ENCODE measurements around the gene MTG1. TPM values are rescaled to one million over a fixed set of nuclear protein-coding genes. Genes with fewer than 3 reads are reported as not detected.
"Not testable (repeated sequence)": the region's sequence is repeated elsewhere in the genome, so short reads cannot be mapped to it uniquely, and the experiment has no call there.

The MTG1 gene
- total RNA-seq, 2 experiments from 2014 or later, result 46.9 to 52.1 TPM

- ATAC-seq, result no peak
- H3K9me3 Mint-ChIP-seq (ENCODE audit: low read depth), result no peaks in the 10 kb centered on the region
- ChIA-PET POLR2A (no interaction called here), CTCF (interaction anchor here (0.6 kb wide), 1 partner anchor 1265 kb away, joined by 3 read pairs; no protein-coding TSS in a partner anchor)
- no peaks in the 10 kb centered on the region for H3K27me3 Mint-ChIP-seq
- peaks cover 10% of the 10 kb centered on the region for H3K36me3 Mint-ChIP-seq (ENCODE audit: low read depth)
- no peak overlapping the region for H3K27ac Mint-ChIP-seq
- no peak for DNase-seq
- intact Hi-C loops (cut with DNase I, micrococcal nuclease), result loop anchor here (2.0 to 5.0 kb wide), 4 partner anchors 13 to 1053 kb away; partner anchors contain the start of genes ECHS1 (in 1 of the 2), INPP5A (in 1 of the 2), STK32C (in 1 of the 2) and TUBGCP2 (in 1 of the 2)
- H3K4me3 Mint-ChIP-seq, result no peak overlapping the region
- peaks cover 7% of the 10 kb centered on the region for H3K4me1 Mint-ChIP-seq
These were observed 33.9 kb upstream of the MTG1 start for GRCh38 chr10:133359972-133360610.

- no peak overlapping the region for H3K27ac Mint-ChIP-seq
- no peak for ATAC-seq
- POLR2A ChIA-PET, result interaction anchor here (0.9 kb wide), 1 partner anchor 8 kb away, joined by 3 read pairs; no protein-coding TSS in a partner anchor
These were observed 32.7 kb upstream of the MTG1 start for GRCh38 chr10:133361227-133361626.

GRCh38 chr10:133361773-133362441 lies 32.0 kb upstream of the MTG1 start:
- peaks cover 3% of the 10 kb centered on the region for H3K4me1 Mint-ChIP-seq
- no peak overlapping the region for H3K27ac Mint-ChIP-seq
- CTCF ChIA-PET, result interaction anchor here (1.9 kb wide), 1 partner anchor 32 kb away, joined by 9 read pairs; no protein-coding TSS in a partner anchor
- ATAC-seq (no peak), DNase-seq (no peak)
- intact Hi-C loops (cut with DNase I, micrococcal nuclease), result no loop called here
- POLR2A ChIA-PET, result interaction anchor here (0.9 kb wide), 1 partner anchor 9 kb away, joined by 3 read pairs; no protein-coding TSS in a partner anchor
- H3K4me3 Mint-ChIP-seq, result no peak overlapping the region
- no peaks in the 10 kb centered on the region for H3K27me3 Mint-ChIP-seq
- H3K9me3 Mint-ChIP-seq (ENCODE audit: low read depth), result no peaks in the 10 kb centered on the region
- H3K36me3 Mint-ChIP-seq (ENCODE audit: low read depth), result peaks cover 7% of the 10 kb centered on the region

More at GRCh38 chr10:133361227-133361626, 32.7 kb upstream of the MTG1 start:
- CTCF ChIA-PET, result interaction anchor here (1.9 kb wide), 1 partner anchor 32 kb away, joined by 9 read pairs; no protein-coding TSS in a partner anchor
- Mint-ChIP-seq H3K36me3 (ENCODE audit: low read depth) (peaks cover 9% of the 10 kb centered on the region), H3K4me1 (peaks cover 4% of the 10 kb centered on the region), H3K9me3 (ENCODE audit: low read depth) (no peaks in the 10 kb centered on the region), H3K4me3 (no peak overlapping the region), H3K27me3 (no peaks in the 10 kb centered on the region)
- intact Hi-C loops (cut with DNase I, micrococcal nuclease), result no loop called here
- DNase-seq, result no peak

GRCh38 chr10:133362846-133363245 lies 31.1 kb upstream of the MTG1 start:
- intact Hi-C loops (cut with DNase I, micrococcal nuclease), result no loop called here
- H3K36me3 Mint-ChIP-seq (ENCODE audit: low read depth), result peaks cover 8% of the 10 kb centered on the region
- H3K4me3 Mint-ChIP-seq, result no peak overlapping the region
- ChIA-PET CTCF (no interaction called here), POLR2A (no interaction called here)
- H3K9me3 Mint-ChIP-seq (ENCODE audit: low read depth), result no peaks in the 10 kb centered on the region
- DNase-seq (no peak), ATAC-seq (no peak)
- H3K27me3 Mint-ChIP-seq, result no peaks in the 10 kb centered on the region
- no peak overlapping the region for H3K27ac Mint-ChIP-seq
- H3K4me1 Mint-ChIP-seq, result peaks cover 3% of the 10 kb centered on the region

GRCh38 chr10:133364645-133365431 lies 29.1 kb upstream of the MTG1 start:
- CTCF ChIA-PET, result interaction anchor here (1.0 to 1.5 kb wide), 2 partner anchors 35 to 52 kb away, joined by 3 to 4 read pairs; no protein-coding TSS in a partner anchor
- H3K27me3 Mint-ChIP-seq, result no peaks in the 10 kb centered on the region
- H3K9me3 Mint-ChIP-seq (ENCODE audit: low read depth), result no peaks in the 10 kb centered on the region
- H3K4me1 Mint-ChIP-seq, result peaks cover 6% of the 10 kb centered on the region
- H3K4me3 Mint-ChIP-seq, result no peak overlapping the region
- H3K36me3 Mint-ChIP-seq (ENCODE audit: low read depth), result peaks cover 18% of the 10 kb centered on the region
- intact Hi-C loops (cut with DNase I, micrococcal nuclease), result no loop called here
- POLR2A ChIA-PET, result no interaction called here
- DNase-seq (no peak), ATAC-seq (no peak)
- no peak overlapping the region for H3K27ac Mint-ChIP-seq

GRCh38 chr10:133365461-133366129 lies 28.4 kb upstream of the MTG1 start:
- CTCF ChIA-PET, result interaction anchor here (1.0 kb wide), 1 partner anchor 52 kb away, joined by 3 read pairs; no protein-coding TSS in a partner anchor

GRCh38 chr10:133366130-133366478 lies 27.9 kb upstream of the MTG1 start:
- DNase-seq (no peak), ATAC-seq (no peak)
- Mint-ChIP-seq H3K4me3 (no peak overlapping the region), H3K9me3 (ENCODE audit: low read depth) (no peaks in the 10 kb centered on the region), H3K36me3 (ENCODE audit: low read depth) (peaks cover 18% of the 10 kb centered on the region), H3K27ac (no peak overlapping the region), H3K27me3 (no peaks in the 10 kb centered on the region), H3K4me1 (peaks cover 6% of the 10 kb centered on the region)
- ChIA-PET CTCF (no interaction called here), POLR2A (no interaction called here)
- intact Hi-C loops (cut with DNase I, micrococcal nuclease), result no loop called here

More at GRCh38 chr10:133365461-133366129, 28.4 kb upstream of the MTG1 start:
- H3K27me3 Mint-ChIP-seq, result no peaks in the 10 kb centered on the region
- peaks cover 6% of the 10 kb centered on the region for H3K4me1 Mint-ChIP-seq
- DNase-seq, result no peak
- intact Hi-C loops (cut with DNase I, micrococcal nuclease), result no loop called here
- no peak for ATAC-seq
- POLR2A ChIA-PET, result no interaction called here
- no peak overlapping the region for H3K27ac Mint-ChIP-seq
- H3K36me3 Mint-ChIP-seq (ENCODE audit: low read depth), result peaks cover 18% of the 10 kb centered on the region
- no peak overlapping the region for H3K4me3 Mint-ChIP-seq
- H3K9me3 Mint-ChIP-seq (ENCODE audit: low read depth), result no peaks in the 10 kb centered on the region

- intact Hi-C loops (cut with DNase I, micrococcal nuclease), result no loop called here
- DNase-seq, result no peak
- ChIA-PET POLR2A (no interaction called here), CTCF (no interaction called here)
- no peaks in the 10 kb centered on the region for H3K9me3 Mint-ChIP-seq (ENCODE audit: low read depth)
- H3K27me3 Mint-ChIP-seq, result no peaks in the 10 kb centered on the region
- peaks cover 16% of the 10 kb centered on the region for H3K36me3 Mint-ChIP-seq (ENCODE audit: low read depth)
- no peak for ATAC-seq
- H3K27ac Mint-ChIP-seq, result no peak overlapping the region
- peaks cover 4% of the 10 kb centered on the region for H3K4me1 Mint-ChIP-seq
- H3K4me3 Mint-ChIP-seq, result no peak overlapping the region
These were observed 27.2 kb upstream of the MTG1 start for GRCh38 chr10:133366751-133367150.

GRCh38 chr10:133367461-133367860 lies 26.5 kb upstream of the MTG1 start:
- H3K36me3 Mint-ChIP-seq (ENCODE audit: low read depth), result peaks cover 14% of the 10 kb centered on the region
- H3K4me1 Mint-ChIP-seq; H3K27me3 Mint-ChIP-seq; ATAC-seq; DNase-seq; CTCF ChIA-PET; intact Hi-C loops (cut with DNase I, micrococcal nuclease); H3K27ac Mint-ChIP-seq; H3K4me3 Mint-ChIP-seq; H3K9me3 Mint-ChIP-seq (ENCODE audit: low read depth); POLR2A ChIA-PET: not testable (repeated sequence)

GRCh38 chr10:133368153-133368552 lies 25.8 kb upstream of the MTG1 start:
- ATAC-seq (no peak), DNase-seq (no peak)
- Mint-ChIP-seq H3K27ac (no peak overlapping the region), H3K9me3 (ENCODE audit: low read depth) (no peaks in the 10 kb centered on the region), H3K4me3 (no peak overlapping the region), H3K4me1 (peaks cover 8% of the 10 kb centered on the region), H3K36me3 (ENCODE audit: low read depth) (peaks cover 14% of the 10 kb centered on the region), H3K27me3 (no peaks in the 10 kb centered on the region)
- CTCF ChIA-PET, result interaction anchor here (0.6 to 0.7 kb wide), 2 partner anchors 23 to 38 kb away, joined by 3 to 5 read pairs; no protein-coding TSS in a partner anchor
- intact Hi-C loops (cut with DNase I, micrococcal nuclease), result no loop called here
- POLR2A ChIA-PET, result no interaction called here

All from activated CD4-positive, alpha-beta T cell treated with anti-CD3 and anti-CD28 coated beads for 36 hours (primary cell).